Naive thymus-derived CD4-positive, alpha-beta T cell (primary cell): ENCODE results near the gene NR5A1. TPM values are rescaled to one million over a fixed set of nuclear protein-coding genes. Genes with fewer than 3 reads are reported as not detected.

ENCODE experiments used
- ATAC-seq: fragments of 150-1000 bp; cut with Tn5 transposase; 2 replicates; pipeline ENCODE4 v1.10.0; 2021; ENCODE audit warnings: mild to moderate bottlenecking, moderate library complexity
- CTCF ChIA-PET: fragments of 350-600 bp; sonication (Branson Sonifier 250); formaldehyde crosslinking; loops from one replicate; lab custom pipeline; 2021; ENCODE audit warnings: antibody characterized with exemption; lab: Charles Lee
- POLR2A ChIA-PET: fragments of 350-600 bp; sonication (Branson Sonifier 250); formaldehyde crosslinking; loops from one replicate; lab custom pipeline; 2021; ENCODE audit warnings: antibody characterized with exemption, inconsistent platforms; lab: Charles Lee
- DNase-seq, 9 donors: peaks; one replicate each; pipeline versions ENCODE4 v3.0.0 to v3.0.0-alpha.2; 2020 to 2022; ENCODE audit warnings: mixed read lengths in 1 of 9
- H3K27ac ChIP-seq: one replicate; pipeline ENCODE4 v1.7.0; 2013; ENCODE audit warnings: mild to moderate bottlenecking, low read depth, low read length, moderate library complexity
- H3K27me3 ChIP-seq, 2 donors: one replicate each; pipeline ENCODE4 v1.7.0; 2013; ENCODE audit warnings: low read length in 2 of 2, mild to moderate bottlenecking in 2 of 2, moderate library complexity in 2 of 2; ENCODE audit not compliant: control insufficient read depth in 2 of 2, insufficient read depth in 2 of 2
- H3K36me3 ChIP-seq, 3 experiments: 1 replicate in 2 of 3; 2 replicates in 1 of 3; pipeline ENCODE4 v1.7.0; 2013; ENCODE audit warnings: low read length in 3 of 3, mild to moderate bottlenecking in 3 of 3, moderate library complexity in 1 of 3; ENCODE audit not compliant: insufficient read depth in 3 of 3, control insufficient read depth in 2 of 3
- H3K4me1 ChIP-seq, 2 donors: one replicate each; pipeline ENCODE4 v1.7.0; 2013; ENCODE audit warnings: low read length in 2 of 2, mild to moderate bottlenecking in 2 of 2, moderate library complexity in 1 of 2; ENCODE audit not compliant: control insufficient read depth in 2 of 2, insufficient read depth in 2 of 2
- H3K4me3 ChIP-seq: 2 replicates; pipeline ENCODE4 v1.7.0; 2013; ENCODE audit warnings: mild to moderate bottlenecking, low read length
- H3K9me3 ChIP-seq, 3 experiments: 1 replicate in 2 of 3; 2 replicates in 1 of 3; pipeline ENCODE4 v1.7.0; 2013; ENCODE audit warnings: low read length in 3 of 3; ENCODE audit not compliant: control insufficient read depth in 2 of 3
- H3K27ac Mint-ChIP-seq, 9 donors: one replicate each; pipeline ENCODE4 v1.8.0; 2020 to 2022; ENCODE audit warnings: mixed read lengths in 9 of 9, mild to moderate bottlenecking in 8 of 9, moderate library complexity in 5 of 9, inconsistent platforms in 2 of 9
- H3K27me3 Mint-ChIP-seq, 5 donors: one replicate each; pipeline ENCODE4 v1.8.0; 2021 to 2022; ENCODE audit warnings: mixed read lengths in 5 of 5, mild to moderate bottlenecking in 1 of 5
- H3K36me3 Mint-ChIP-seq, 5 donors: one replicate each; pipeline ENCODE4 v1.8.0; 2020 to 2022; ENCODE audit warnings: mixed read lengths in 5 of 5, mild to moderate bottlenecking in 3 of 5, inconsistent platforms in 1 of 5
- H3K4me1 Mint-ChIP-seq, 7 donors: one replicate each; pipeline ENCODE4 v1.8.0; 2020 to 2022; ENCODE audit warnings: mixed read lengths in 7 of 7, mild to moderate bottlenecking in 3 of 7, inconsistent platforms in 1 of 7
- H3K4me3 Mint-ChIP-seq, 10 donors: one replicate each; pipeline ENCODE4 v1.8.0; 2020 to 2022; ENCODE audit warnings: mild to moderate bottlenecking in 10 of 10, mixed read lengths in 10 of 10, moderate library complexity in 6 of 10, inconsistent platforms in 2 of 10
- H3K9me3 Mint-ChIP-seq, 11 donors: one replicate each; pipeline ENCODE4 v1.8.0; 2020 to 2022; ENCODE audit warnings: mixed read lengths in 11 of 11, mild to moderate bottlenecking in 4 of 11, inconsistent platforms in 1 of 11, moderate library complexity in 1 of 11
- intact Hi-C, 2 donors: fragments of 100-400 bp; cut with micrococcal nuclease; formaldehyde crosslinking; loops; one replicate each; pipeline ENCODE4 v1.15.1; 2023
- polyA plus RNA-seq, 2 donors: library from polyadenylated mRNA; unstranded; fragments of 300-500 nt; fragmentation: Illumina TruSeq; gene quantifications; one replicate each; pipeline ENCODE4 v1.2.3, GENCODE V29; 2021
- total RNA-seq, 6 experiments: library from RNA in 5 of 6; stranded (reverse) in 5 of 6; gene quantifications; 1 replicate in 5 of 6; 2 replicates in 1 of 6; pipeline ENCODE4 v1.2.3 and lab custom pipeline; 2021 to 2026

Gene NR5A1
- total and polyA plus RNA-seq, 7 experiments from 2014 or later: 0.11 TPM; not detected in 6

- POLR2A ChIA-PET: no interaction called here
- Histone ChIP-seq H3K4me3 (no peak overlapping the region), H3K27ac (no peak overlapping the region), H3K9me3 (no peaks in the 10 kb centered on the region), H3K27me3 (no peaks in the 10 kb centered on the region), H3K36me3 (no peaks in the 10 kb centered on the region), H3K4me1 (no peaks in the 10 kb centered on the region)
- H3K4me1 Mint-ChIP-seq: peaks cover 0 to 6% (median 0%) of the 10 kb centered on the region in 7 donors
- intact Hi-C loops: no loop called here
- no peak overlapping the region for H3K27ac Mint-ChIP-seq
- H3K36me3 Mint-ChIP-seq: no peaks in the 10 kb centered on the region
- peaks cover 0 to 3% (median 0%) of the 10 kb centered on the region in 11 donors for H3K9me3 Mint-ChIP-seq
- ATAC-seq: no peak
- CTCF ChIA-PET: no interaction called here
- DNase-seq: no peak
- H3K27me3 Mint-ChIP-seq: peaks cover 0 to 29% (median 19%) of the 10 kb centered on the region in 5 donors
- no peak overlapping the region for H3K4me3 Mint-ChIP-seq
These were observed 27.8 kb downstream of the NR5A1 start for GRCh38 chr9:124479371-124479770.

GRCh38 chr9:124478354-124478753 is 28.8 kb downstream of the NR5A1 start:
- peak overlapping the region in 1 of 10 donors; percentile 9 for H3K4me3 Mint-ChIP-seq
- H3K27me3 ChIP-seq: no peaks in the 10 kb centered on the region
- DNase-seq: no peak
- peaks cover 0 to 6% (median 0%) of the 10 kb centered on the region in 7 donors for H3K4me1 Mint-ChIP-seq
- ATAC-seq: no peak
- H3K9me3 Mint-ChIP-seq: no peaks in the 10 kb centered on the region
- H3K36me3 ChIP-seq: no peaks in the 10 kb centered on the region
- H3K4me1 ChIP-seq: no peaks in the 10 kb centered on the region
- H3K9me3 ChIP-seq: no peaks in the 10 kb centered on the region
- H3K27ac ChIP-seq: no peak overlapping the region
- no peaks in the 10 kb centered on the region for H3K36me3 Mint-ChIP-seq
- POLR2A ChIA-PET: no interaction called here
- H3K4me3 ChIP-seq: no peak overlapping the region
- intact Hi-C loops: no loop called here
- peaks cover 0 to 40% (median 20%) of the 10 kb centered on the region in 5 donors for H3K27me3 Mint-ChIP-seq
- CTCF ChIA-PET: no interaction called here
- H3K27ac Mint-ChIP-seq: no peak overlapping the region

- Mint-ChIP-seq H3K4me1 (peaks cover 0 to 6% (median 0%) of the 10 kb centered on the region in 7 donors), H3K27ac (no peak overlapping the region), H3K4me3 (no peak overlapping the region), H3K9me3 (no peaks in the 10 kb centered on the region), H3K27me3 (peaks cover 0 to 41% (median 20%) of the 10 kb centered on the region in 5 donors), H3K36me3 (no peaks in the 10 kb centered on the region)
- ATAC-seq (no peak), DNase-seq (no peak)
- Histone ChIP-seq H3K36me3 (no peaks in the 10 kb centered on the region), H3K4me1 (no peaks in the 10 kb centered on the region), H3K9me3 (no peaks in the 10 kb centered on the region), H3K27me3 (no peaks in the 10 kb centered on the region), H3K4me3 (no peak overlapping the region), H3K27ac (no peak overlapping the region)
- intact Hi-C loops: no loop called here
- POLR2A ChIA-PET: no interaction called here
- CTCF ChIA-PET: no interaction called here
These were observed 29.4 kb downstream of the NR5A1 start for GRCh38 chr9:124477648-124478285.

GRCh38 chr9:124477211-124477647 is 30.0 kb downstream of the NR5A1 start:
- Histone ChIP-seq H3K27ac (no peak overlapping the region), H3K4me1 (no peaks in the 10 kb centered on the region), H3K36me3 (no peaks in the 10 kb centered on the region), H3K9me3 (no peaks in the 10 kb centered on the region), H3K27me3 (no peaks in the 10 kb centered on the region), H3K4me3 (no peak overlapping the region)
- DNase-seq (no peak), ATAC-seq (no peak)
- Mint-ChIP-seq H3K4me1 (peaks cover 0 to 6% (median 0%) of the 10 kb centered on the region in 7 donors), H3K36me3 (no peaks in the 10 kb centered on the region), H3K4me3 (peak overlapping the region in 1 of 10 donors; percentile 23), H3K27me3 (peaks cover 0 to 47% (median 23%) of the 10 kb centered on the region in 5 donors), H3K27ac (no peak overlapping the region), H3K9me3 (no peaks in the 10 kb centered on the region)
- ChIA-PET POLR2A (no interaction called here), CTCF (no interaction called here)
- intact Hi-C loops: no loop called here

- no peaks in the 10 kb centered on the region for H3K4me1 ChIP-seq
- ATAC-seq (no peak), DNase-seq (no peak)
- no peak overlapping the region for H3K27ac ChIP-seq
- POLR2A ChIA-PET: no interaction called here
- no peaks in the 10 kb centered on the region for H3K27me3 ChIP-seq
- Mint-ChIP-seq H3K36me3 (no peaks in the 10 kb centered on the region), H3K9me3 (no peaks in the 10 kb centered on the region), H3K27ac (no peak overlapping the region), H3K4me3 (no peak overlapping the region), H3K4me1 (peaks cover 0 to 6% (median 0%) of the 10 kb centered on the region in 7 donors), H3K27me3 (peaks cover 0 to 50% (median 26%) of the 10 kb centered on the region in 5 donors)
- H3K9me3 ChIP-seq: no peaks in the 10 kb centered on the region
- no peak overlapping the region for H3K4me3 ChIP-seq
- CTCF ChIA-PET: no interaction called here
- H3K36me3 ChIP-seq: no peaks in the 10 kb centered on the region
- intact Hi-C loops: no loop called here
These were observed 31.1 kb downstream of the NR5A1 start for GRCh38 chr9:124475868-124476690.

GRCh38 chr9:124475158-124475867 is 31.9 kb downstream of the NR5A1 start:
- ChIA-PET CTCF (no interaction called here), POLR2A (no interaction called here)
- H3K36me3 Mint-ChIP-seq: no peaks in the 10 kb centered on the region
- peaks cover 0 to 48% (median 26%) of the 10 kb centered on the region in 5 donors for H3K27me3 Mint-ChIP-seq
- H3K4me1 ChIP-seq: no peaks in the 10 kb centered on the region
- no peaks in the 10 kb centered on the region for H3K9me3 ChIP-seq
- no peak overlapping the region for H3K4me3 Mint-ChIP-seq
- H3K27me3 ChIP-seq: no peaks in the 10 kb centered on the region
- DNase-seq (no peak), ATAC-seq (no peak)
- H3K4me3 ChIP-seq: no peak overlapping the region
- H3K9me3 Mint-ChIP-seq: no peaks in the 10 kb centered on the region
- peaks cover 0 to 7% (median 0%) of the 10 kb centered on the region in 7 donors for H3K4me1 Mint-ChIP-seq
- H3K27ac Mint-ChIP-seq: no peak overlapping the region
- H3K36me3 ChIP-seq: no peaks in the 10 kb centered on the region
- no peak overlapping the region for H3K27ac ChIP-seq
- intact Hi-C loops: no loop called here
